HG03025 (cell line): ENCODE measurements around the gene SPATA7.
"Not testable (repeated sequence)": the region's sequence is repeated elsewhere in the genome, so short reads cannot be mapped to it uniquely, and the experiment has no call there.

Experiments used
- ATAC-seq: cut with Tn5 transposase; IDR thresholded peaks from one replicate; pipeline ENCODE4 v1.9.1; 2021; ENCODE audit warnings: mild to moderate bottlenecking, moderate library complexity; ENCODE audit not compliant: unreplicated experiment, low FRiP score

The SPATA7 gene

GRCh38 chr14:88385212-88386101, at the start of gene SPATA7:
TSS of gene SPATA7 (plus strand) at chr14:88385657. CDS start at chr14:88385819, 162 bp downstream.
- peak; percentile 99 for ATAC-seq

GRCh38 chr14:88340357-88340756, 45.1 kb upstream of the SPATA7 start:
- no peak for ATAC-seq

GRCh38 chr14:88342980-88343379, 42.5 kb upstream of the SPATA7 start:
- ATAC-seq, result no peak

- no peak for ATAC-seq
Observed at GRCh38 chr14:88346048-88346639, 39.3 kb upstream of the SPATA7 start.

GRCh38 chr14:88348546-88348945, 36.9 kb upstream of the SPATA7 start:
- ATAC-seq, result no peak

- no peak for ATAC-seq
Observed at GRCh38 chr14:88351966-88352691, 33.3 kb upstream of the SPATA7 start.

GRCh38 chr14:88352698-88353097, 32.8 kb upstream of the SPATA7 start:
- no peak for ATAC-seq

GRCh38 chr14:88354358-88354757, 31.1 kb upstream of the SPATA7 start:
- ATAC-seq, result no peak

GRCh38 chr14:88359500-88359899, 26.0 kb upstream of the SPATA7 start:
- ATAC-seq, result no peak

GRCh38 chr14:88363644-88364043, 21.8 kb upstream of the SPATA7 start:
- no peak for ATAC-seq

- ATAC-seq, result no peak
Observed at GRCh38 chr14:88364710-88365413, 20.6 kb upstream of the SPATA7 start.

- no peak for ATAC-seq
Observed at GRCh38 chr14:88369496-88369895, 16.0 kb upstream of the SPATA7 start.

- no peak for ATAC-seq
Observed at GRCh38 chr14:88379706-88380343, 5.6 kb upstream of the SPATA7 start.

GRCh38 chr14:88380405-88380804, 5.1 kb upstream of the SPATA7 start:
- no peak for ATAC-seq

- ATAC-seq, result not testable (repeated sequence)
Observed at GRCh38 chr14:88381634-88382033, 3.8 kb upstream of the SPATA7 start.

GRCh38 chr14:88384718-88385117, 739 bp upstream of the SPATA7 start:
- ATAC-seq, result no peak

- ATAC-seq, result no peak
Observed at GRCh38 chr14:88386256-88386794, 868 bp downstream of the SPATA7 start.

GRCh38 chr14:88388741-88389282, 3.4 kb downstream of the SPATA7 start:
- ATAC-seq, result no peak

- no peak for ATAC-seq
Observed at GRCh38 chr14:88392609-88393008, 7.2 kb downstream of the SPATA7 start.

- no peak for ATAC-seq
Observed at GRCh38 chr14:88411039-88411438, 25.6 kb downstream of the SPATA7 start.
